Measurements from ENCODE around the gene DNER.

DNA sequence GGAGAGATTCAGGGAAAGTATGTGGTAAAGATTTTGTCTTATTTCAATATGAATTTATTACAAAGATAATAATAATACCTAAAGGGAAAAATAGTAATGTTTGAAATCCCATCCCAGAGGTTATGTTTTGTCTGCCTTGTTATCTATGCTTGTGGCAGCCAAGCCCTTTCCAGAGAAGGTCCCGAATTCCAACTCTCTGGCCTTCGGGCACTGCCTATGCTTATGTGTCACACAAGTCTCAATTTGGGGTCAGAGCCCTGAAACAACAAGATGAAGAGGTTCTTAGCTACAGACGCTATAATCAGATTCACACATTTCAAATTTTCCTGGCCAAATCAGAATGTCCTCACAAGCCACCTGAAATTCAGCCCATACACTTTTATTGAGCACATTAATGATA is 59.9 kb downstream of the DNER start:
- TF ChIP-seq EZH2phosphoT487 (IDR thresholded peaks at IDR 0.05; ENCODE audit: insufficient read depth, low read depth) (no peak), EZH2 (IDR thresholded peaks at IDR 0.05; ENCODE audit: insufficient read depth, poor library complexity, severe bottlenecking) (no peak)

All from GM23248 (cell line).